Adipocyte (in vitro differentiated cells): ENCODE measurements around the gene ACOX1.
A peak's percentile ranks its signal among the peaks of the same experiment; 100 is the strongest.

ENCODE experiments used
- DNase-seq: peaks from one replicate; pipeline ENCODE4 v3.0.0-alpha.2; 2015; ENCODE audit warnings: low read depth
- H3K27me3 ChIP-seq: replicated peaks from 2 replicates; pipeline ENCODE4 v1.7.0; 2013; ENCODE audit warnings: mild to moderate bottlenecking, low read length, moderate library complexity; ENCODE audit not compliant: control insufficient read depth, insufficient read depth
- H3K36me3 ChIP-seq: 2 replicates; pipeline ENCODE4 v1.7.0; 2013; ENCODE audit warnings: low read length, mild to moderate bottlenecking, moderate library complexity; ENCODE audit not compliant: control insufficient read depth, insufficient read depth, severe bottlenecking
- H3K4me1 ChIP-seq: 2 replicates; pipeline ENCODE4 v1.7.0; 2013; ENCODE audit warnings: mild to moderate bottlenecking, low read length, moderate library complexity; ENCODE audit not compliant: control insufficient read depth, insufficient read depth
- H3K4me3 ChIP-seq: 2 replicates; pipeline ENCODE4 v1.7.0; 2013; ENCODE audit warnings: mild to moderate bottlenecking, low read length, moderate library complexity
- H3K9ac ChIP-seq: 2 replicates; pipeline ENCODE4 v1.7.0; 2013; ENCODE audit warnings: mild to moderate bottlenecking, low read length, moderate library complexity
- H3K9me3 ChIP-seq: 2 replicates; pipeline ENCODE4 v1.7.0; 2013; ENCODE audit warnings: mild to moderate bottlenecking, low read length, moderate library complexity; ENCODE audit not compliant: control insufficient read depth

The ACOX1 gene

DNA sequence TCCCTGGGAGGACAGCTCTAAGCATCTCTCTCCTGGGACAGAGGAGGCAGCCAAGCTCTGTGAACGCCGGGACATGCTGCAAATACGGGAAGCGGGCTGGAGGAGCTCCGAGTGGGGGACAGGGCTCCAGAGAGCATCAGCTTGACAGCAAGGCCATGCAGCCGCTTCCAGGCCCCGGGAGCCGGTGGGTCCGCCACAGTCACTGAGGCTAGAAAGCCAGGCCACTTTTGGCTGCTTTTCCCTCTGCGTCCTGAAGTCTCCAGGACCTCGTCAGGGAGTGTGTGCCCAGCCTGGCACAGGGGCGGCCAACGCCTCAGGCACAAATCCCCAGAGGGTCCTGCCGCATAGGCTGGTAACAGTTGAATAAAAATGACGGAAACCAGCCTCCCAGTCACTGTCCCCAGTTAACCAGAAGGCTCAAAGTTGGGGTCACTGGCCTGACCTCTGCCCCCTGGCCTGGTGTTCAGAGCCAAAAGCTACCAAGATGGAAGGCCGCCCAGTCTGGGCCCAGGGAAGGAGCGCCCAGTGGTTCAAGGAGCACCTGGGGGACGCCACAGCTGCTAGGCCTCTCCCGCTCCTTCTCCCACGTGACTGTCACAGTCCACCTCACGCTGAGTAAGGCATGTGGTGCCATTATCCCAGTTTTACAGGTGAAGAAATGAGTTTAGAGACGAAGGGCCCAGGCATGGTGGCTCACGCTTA, 79.0 kb downstream of the ACOX1 start:
- H3K36me3 ChIP-seq: peaks cover 37% of the 10 kb centered on the region
- H3K4me1 ChIP-seq: peaks cover 20% of the 10 kb centered on the region
- no peak overlapping the region for H3K9ac ChIP-seq
- no peaks in the 10 kb centered on the region for H3K9me3 ChIP-seq
- no peak overlapping the region for H3K4me3 ChIP-seq
- H3K27me3 ChIP-seq: no peaks in the 10 kb centered on the region
- DNase-seq: no peak

DNA sequence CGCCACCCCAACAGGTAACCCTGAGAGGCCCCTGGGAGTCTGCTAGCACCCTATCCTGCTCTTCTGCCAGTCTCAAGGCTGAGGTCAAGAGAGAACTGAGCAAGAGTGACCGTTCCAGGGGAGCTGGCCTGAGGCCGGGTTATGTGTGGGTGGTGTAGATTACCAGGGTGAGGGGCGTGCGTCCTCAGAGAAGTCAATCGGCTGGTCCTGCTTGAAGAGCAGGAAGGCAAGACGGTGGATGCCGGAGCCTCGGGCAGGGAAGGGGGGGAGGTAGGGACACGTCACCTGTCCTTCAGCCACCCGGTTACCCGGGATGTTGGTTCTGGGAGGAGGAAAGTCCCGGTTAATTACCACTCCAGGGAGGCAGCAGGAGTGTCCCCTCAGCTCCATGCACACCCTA, 79.6 kb downstream of the ACOX1 start:
- H3K27me3 ChIP-seq: no peaks in the 10 kb centered on the region
- no peaks in the 10 kb centered on the region for H3K9me3 ChIP-seq
- no peak overlapping the region for H3K9ac ChIP-seq
- peaks cover 25% of the 10 kb centered on the region for H3K4me1 ChIP-seq
- no peak overlapping the region for H3K4me3 ChIP-seq
- H3K36me3 ChIP-seq: peaks cover 37% of the 10 kb centered on the region
- DNase-seq: no peak

DNA sequence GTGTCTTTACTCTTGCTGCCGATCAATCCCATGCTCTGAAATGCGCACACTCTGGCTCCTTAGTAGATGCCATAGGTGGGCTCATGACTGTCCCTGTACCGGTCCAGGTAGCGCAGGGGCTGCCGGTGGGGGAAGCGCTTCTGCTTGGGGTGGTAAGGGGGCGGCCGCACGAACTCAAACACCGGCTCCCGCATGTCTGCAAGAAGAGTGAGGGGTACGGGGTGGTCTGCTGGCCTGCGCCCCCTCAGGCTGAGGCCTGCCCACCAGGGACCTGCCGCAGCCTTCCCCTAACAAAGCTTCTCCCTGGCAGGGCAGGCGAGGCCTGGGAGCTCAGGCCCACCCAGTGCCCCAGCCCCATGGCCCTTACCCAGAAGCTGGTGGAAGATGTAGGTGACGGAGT, 80.2 kb downstream of the ACOX1 start:
- Histone ChIP-seq H3K27me3 (no peaks in the 10 kb centered on the region), H3K4me3 (no peak overlapping the region), H3K9ac (no peak overlapping the region), H3K9me3 (no peaks in the 10 kb centered on the region), H3K36me3 (peaks cover 37% of the 10 kb centered on the region), H3K4me1 (peaks cover 26% of the 10 kb centered on the region)
- DNase-seq: no peak

DNA sequence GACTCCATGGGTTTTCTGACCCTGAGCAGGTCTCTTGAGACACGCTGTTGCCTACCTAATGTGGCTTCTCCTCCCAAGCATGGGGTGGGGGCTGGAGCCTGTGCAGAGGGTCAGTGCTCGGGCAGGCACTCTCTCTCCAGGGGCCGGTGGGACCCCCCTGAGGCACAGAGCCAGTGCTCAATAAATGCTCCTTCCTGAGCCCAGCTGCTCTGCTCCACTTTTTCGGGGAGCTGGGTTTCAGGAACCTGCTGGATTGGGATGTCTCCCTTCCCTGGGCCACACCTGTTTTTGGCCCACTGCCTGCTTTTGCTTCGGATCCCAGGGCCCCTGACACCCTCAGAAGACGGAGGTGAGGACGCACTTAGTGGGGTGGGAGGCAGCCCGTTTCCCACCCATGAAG, 80.9 kb downstream of the ACOX1 start:
- DNase-seq: no peak
- Histone ChIP-seq H3K4me3 (no peak overlapping the region), H3K4me1 (peaks cover 26% of the 10 kb centered on the region), H3K9ac (no peak overlapping the region), H3K36me3 (peaks cover 37% of the 10 kb centered on the region), H3K27me3 (no peaks in the 10 kb centered on the region), H3K9me3 (no peaks in the 10 kb centered on the region)

DNA sequence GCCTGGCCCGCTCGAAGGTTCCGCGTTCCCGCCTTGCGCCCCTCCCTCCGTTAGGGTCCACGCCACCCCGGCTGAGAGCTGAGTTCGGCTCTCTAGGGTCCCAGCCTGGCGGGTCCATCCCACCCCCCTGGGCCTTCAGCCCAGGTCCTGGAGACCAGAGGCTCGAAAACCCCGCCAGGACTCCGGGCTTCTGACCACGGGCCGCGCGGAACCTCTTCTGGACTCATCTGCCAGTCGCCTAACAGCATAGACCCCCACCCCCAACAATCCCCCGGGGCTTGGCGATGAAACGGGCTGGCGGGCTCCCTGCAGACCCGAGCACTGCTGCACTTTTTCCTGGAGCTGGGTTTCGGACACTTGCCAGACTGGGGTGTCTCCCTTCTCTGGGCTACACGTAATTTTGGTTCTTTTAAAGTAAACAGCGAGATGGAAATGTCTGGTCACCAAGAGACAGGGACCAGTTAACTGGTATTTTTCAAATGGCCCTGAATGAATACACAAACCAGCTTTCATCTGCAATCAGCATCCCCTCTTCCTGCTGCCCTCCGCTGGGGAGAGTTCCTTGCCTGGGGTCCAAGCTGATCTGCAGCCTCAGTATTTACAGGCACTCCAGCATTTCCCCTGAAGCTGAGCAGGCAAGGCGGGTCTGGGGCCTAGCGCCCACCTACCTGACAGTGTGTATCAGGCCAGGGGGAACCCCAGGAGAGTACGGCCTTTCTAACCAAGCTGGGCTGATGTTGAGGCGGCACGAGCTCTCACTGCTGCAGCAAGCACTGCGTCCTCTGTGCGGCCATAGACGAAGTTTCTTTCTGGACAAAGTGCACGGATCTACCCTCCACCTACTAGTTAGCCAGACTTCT, 81.6 kb downstream of the ACOX1 start:
- Histone ChIP-seq H3K9me3 (no peaks in the 10 kb centered on the region), H3K4me1 (peaks cover 26% of the 10 kb centered on the region), H3K36me3 (peaks cover 37% of the 10 kb centered on the region), H3K9ac (peak overlapping the region; percentile 93), H3K27me3 (no peaks in the 10 kb centered on the region), H3K4me3 (peak overlapping the region; percentile 67)
- no peak for DNase-seq

DNA sequence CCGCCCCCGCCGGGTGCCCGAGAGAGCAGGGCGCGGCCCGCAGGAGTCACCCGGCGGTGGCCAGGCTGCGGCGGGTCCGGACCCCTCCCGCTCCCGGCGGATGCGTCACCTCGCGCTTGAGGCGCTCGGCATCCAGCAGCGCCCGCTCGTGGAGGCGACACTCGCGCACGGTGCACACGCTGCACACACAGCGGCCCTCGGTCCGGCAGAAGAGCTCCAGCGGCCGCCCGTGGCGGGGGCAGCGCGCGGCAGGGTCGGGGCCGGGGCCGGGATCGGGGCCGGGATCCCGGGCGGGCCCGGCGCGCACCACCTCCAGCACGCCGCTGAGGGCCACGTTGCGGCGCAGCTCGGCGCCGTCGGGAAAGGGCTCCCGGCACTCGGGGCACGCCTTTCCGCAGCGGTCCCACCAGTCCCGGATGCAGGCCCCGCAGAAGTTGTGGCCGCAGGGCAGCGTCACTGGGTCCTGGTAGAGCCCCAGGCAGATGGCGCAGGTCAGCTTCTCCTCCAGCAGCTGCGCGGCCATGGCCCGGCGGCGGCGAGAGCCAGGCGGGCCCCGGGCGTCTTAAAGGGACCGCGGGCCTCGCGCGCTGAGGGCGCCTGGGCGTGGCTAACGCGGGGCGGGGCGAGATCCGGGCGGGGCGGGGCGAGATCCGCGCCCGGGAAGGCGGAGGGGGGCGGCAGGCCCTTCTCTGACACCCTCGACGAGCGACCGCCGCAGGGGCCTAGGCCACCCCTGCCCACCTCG, 82.4 kb downstream of the ACOX1 start, which contains the start of gene TRIM65:
TRIM65 (minus strand) TSS at position 537 of the 745 bp plus-strand sequence; CDS start at position 523, 14 bp downstream.
- no peaks in the 10 kb centered on the region for H3K9me3 ChIP-seq
- peak; percentile 93 for DNase-seq
- peak within 1 kb of the TSS; percentile 93 for H3K9ac ChIP-seq
- H3K27me3 ChIP-seq: no peaks in the 10 kb centered on the region
- peaks cover 34% of the 10 kb centered on the region for H3K36me3 ChIP-seq
- peak within 1 kb of the TSS; percentile 85 for H3K4me3 ChIP-seq
- H3K4me1 ChIP-seq: peaks cover 30% of the 10 kb centered on the region

DNA sequence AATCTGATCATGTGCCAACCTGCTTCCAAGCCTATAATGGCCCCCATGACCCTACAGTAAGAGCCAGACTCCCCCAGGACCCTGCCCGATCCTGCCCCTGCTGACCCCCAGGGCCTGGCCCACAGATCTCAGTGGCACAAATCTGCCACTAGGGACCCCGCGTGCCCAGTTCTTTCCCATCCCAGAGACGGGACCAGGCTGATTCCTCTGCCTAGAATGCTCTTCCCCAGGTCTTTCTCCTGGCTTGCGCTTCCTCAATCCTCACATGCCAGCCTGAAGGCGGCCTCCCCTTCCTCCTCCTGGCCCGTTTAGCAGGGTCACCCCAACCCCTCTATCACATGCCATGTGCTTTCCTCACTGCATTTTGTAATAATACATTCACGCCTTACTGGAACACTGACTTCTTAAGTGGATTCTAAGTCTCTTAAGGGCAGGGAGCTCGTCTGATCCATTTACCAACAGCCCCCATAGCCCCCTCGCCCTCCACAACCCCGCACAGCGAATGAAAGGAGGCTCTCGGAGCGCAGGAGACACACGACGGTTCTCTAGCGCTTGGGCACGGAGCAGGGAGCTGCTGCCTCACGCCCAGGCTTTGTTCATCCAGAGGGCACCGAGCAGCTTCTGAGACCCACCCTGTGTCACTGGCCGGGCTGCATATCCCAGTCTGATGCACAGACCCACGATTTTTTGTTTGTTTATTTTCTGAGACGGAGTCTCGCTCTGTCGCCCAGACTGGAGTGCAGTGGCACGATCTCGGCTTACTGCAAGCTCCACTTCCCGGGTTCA, 83.4 kb downstream of the ACOX1 start:
- H3K9ac ChIP-seq: peak overlapping the region; percentile 93
- peak overlapping the region; percentile 85 for H3K4me3 ChIP-seq
- H3K9me3 ChIP-seq: no peaks in the 10 kb centered on the region
- peaks cover 30% of the 10 kb centered on the region for H3K4me1 ChIP-seq
- DNase-seq: peak; percentile 24
- H3K36me3 ChIP-seq: peaks cover 27% of the 10 kb centered on the region
- H3K27me3 ChIP-seq: no peaks in the 10 kb centered on the region

DNA sequence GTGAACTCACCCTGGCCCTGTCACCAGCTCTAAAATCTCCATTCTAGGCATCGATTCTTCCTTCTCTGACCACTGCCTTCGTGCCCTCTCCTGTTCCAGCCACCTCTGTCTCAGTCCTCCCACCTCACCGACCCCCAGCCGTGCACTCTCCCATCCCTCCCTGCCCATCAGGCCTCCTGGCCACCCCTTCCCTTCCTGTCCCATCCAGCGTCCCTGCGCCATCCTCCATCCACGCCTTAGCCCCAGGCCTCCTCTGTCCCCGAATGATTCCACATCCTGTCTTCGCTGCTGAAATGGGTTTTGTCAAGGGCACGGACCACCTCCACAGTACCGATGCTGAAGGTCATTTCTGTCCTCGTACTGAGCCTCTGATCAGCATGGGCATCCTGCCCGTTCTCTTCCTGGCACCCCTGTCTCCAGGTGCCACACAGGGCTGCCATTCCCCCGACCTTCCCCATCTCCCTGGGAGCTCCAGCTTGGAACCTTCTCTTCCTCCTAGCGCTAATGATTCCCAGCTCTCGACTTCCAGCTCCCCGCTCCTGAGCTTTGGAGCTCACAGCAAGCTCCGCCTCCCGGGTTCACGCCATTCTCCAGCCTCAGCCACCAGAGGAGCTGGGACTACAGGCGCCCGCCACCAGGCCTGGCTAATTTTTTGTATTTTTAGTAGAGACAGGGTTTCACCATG, 84.8 kb downstream of the ACOX1 start:
- no peak for DNase-seq
- H3K9ac ChIP-seq: no peak overlapping the region
- H3K27me3 ChIP-seq: no peaks in the 10 kb centered on the region
- peaks cover 19% of the 10 kb centered on the region for H3K36me3 ChIP-seq
- H3K4me1 ChIP-seq: peaks cover 30% of the 10 kb centered on the region
- no peaks in the 10 kb centered on the region for H3K9me3 ChIP-seq
- H3K4me3 ChIP-seq: peak overlapping the region; percentile 85

DNA sequence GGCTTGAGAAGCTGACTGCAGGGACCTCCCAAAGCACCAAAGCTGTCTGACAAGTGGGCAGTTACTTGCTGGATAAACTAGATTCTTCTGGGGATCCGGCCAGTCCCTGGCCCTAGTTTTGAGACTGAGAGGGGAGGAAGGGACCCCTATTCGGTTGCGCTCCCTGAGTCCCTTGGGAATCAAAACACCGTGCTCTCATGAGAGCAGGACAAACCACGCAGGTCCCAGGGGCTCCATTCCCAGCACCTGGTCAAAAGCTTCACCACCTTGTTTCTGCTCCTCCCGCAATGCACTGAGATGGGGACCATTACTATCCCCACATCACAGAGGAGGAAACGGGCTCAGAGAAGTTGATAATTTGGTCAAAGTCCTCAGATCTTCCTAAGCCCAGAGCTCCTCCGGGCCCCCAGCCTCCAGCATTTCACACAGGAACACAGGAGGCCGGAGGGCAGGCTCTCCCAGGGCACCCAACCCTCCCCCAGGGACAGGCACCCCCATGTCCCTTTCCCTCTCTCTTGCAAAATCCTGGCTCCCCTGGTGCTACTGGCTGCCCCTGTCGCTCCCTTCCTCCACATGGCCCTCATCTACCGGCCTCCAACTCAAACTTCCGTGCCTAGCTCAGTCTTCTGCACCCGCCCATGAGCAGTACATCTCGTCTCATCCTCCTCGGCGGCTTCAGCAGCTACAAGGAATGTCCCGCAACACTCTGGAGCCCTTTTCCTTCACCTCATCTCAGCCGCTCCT, 85.5 kb downstream of the ACOX1 start:
- no peak for DNase-seq
- Histone ChIP-seq H3K36me3 (peaks cover 12% of the 10 kb centered on the region), H3K9ac (no peak overlapping the region), H3K27me3 (no peaks in the 10 kb centered on the region), H3K4me1 (peaks cover 30% of the 10 kb centered on the region), H3K9me3 (no peaks in the 10 kb centered on the region), H3K4me3 (no peak overlapping the region)
